Testis (tissue), 3 donors: ENCODE data around the gene FLAD1. TPM values are rescaled to one million over a fixed set of nuclear protein-coding genes. Genes with fewer than 3 reads are reported as not detected.

ENCODE experiments used
- DNase-seq: peaks from one replicate; pipeline ENCODE4 v3.0.0-alpha.2; 2019
- H3K27ac ChIP-seq, 2 donors: fragments of 200-600 bp; sonication (generic); one replicate each; pipeline ENCODE4 v1.5.1; 2019
- H3K27me3 ChIP-seq: fragments of 200-600 bp; sonication (generic); one replicate; pipeline ENCODE4 v1.5.1; 2019
- H3K36me3 ChIP-seq: fragments of 200-600 bp; sonication (generic); one replicate; pipeline ENCODE4 v1.5.1; 2017; ENCODE audit warnings: low read depth; ENCODE audit errors: missing control alignments
- H3K4me1 ChIP-seq: fragments of 200-600 bp; sonication (generic); one replicate; pipeline ENCODE4 v1.5.1; 2019
- H3K4me3 ChIP-seq, 2 donors: fragments of 200-600 bp; sonication (generic); one replicate each; pipeline ENCODE4 v1.5.1; 2017 to 2019
- H3K9me3 ChIP-seq: fragments of 200-600 bp; sonication (generic); one replicate; pipeline ENCODE4 v1.5.1; 2017
- CTCF ChIP-seq, 3 experiments: fragments of 450-650 bp in 2 of 3; fragments of 200-600 bp in 1 of 3; sonication (generic) in 1 of 3; IDR thresholded peaks; one replicate each; pipeline ENCODE4 v1.5.1; 2016 to 2019; ENCODE audit warnings: antibody characterized with exemption in 3 of 3, mild to moderate bottlenecking in 2 of 3, moderate library complexity in 1 of 3
- POLR2A ChIP-seq: fragments of 450-650 bp; IDR thresholded peaks from one replicate; pipeline ENCODE4 v1.6.1; 2017; ENCODE audit warnings: antibody characterized with exemption, mild to moderate bottlenecking, moderate library complexity
- WGBS, 2 donors: methylation state at CpG; one replicate each; pipeline ENCODE4 v1.1.5; 2018; 5-methylcytosine and 5-hydroxymethylcytosine counted together
- intact Hi-C: fragments of 100-400 bp; cut with DNase I; formaldehyde crosslinking; loops from one replicate; pipeline ENCODE4 v1.15.1; 2023; ENCODE audit warnings: low total_unique reads
- polyA plus RNA-seq: library from polyadenylated mRNA; stranded (reverse); fragments of 350-450 nt; fragmentation: Illumina TruSeq; extraction: RNeasy Lipid Tissue Mini Kit (QIAGEN cat#74804); gene quantifications from one replicate; pipeline ENCODE4 v1.2.3, GENCODE V29; 2014; ENCODE audit warnings: low read depth, low replicate concordance; ENCODE audit not compliant: insufficient read depth
- total RNA-seq, 2 donors: library from RNA; depleted of rRNA; stranded (reverse); fragments of >200 nt; gene quantifications; one replicate each; pipeline ENCODE4 v1.2.3, GENCODE V29; 2016

Gene FLAD1
- total and polyA plus RNA-seq, 3 donors from 2014 or later, result 26.5 to 46.5 (median 35.0) TPM

GRCh38 chr1:154951901-154952657 is 31.1 kb upstream of the FLAD1 start:
- Histone ChIP-seq H3K9me3 (no peaks in the 10 kb centered on the region), H3K36me3 (no peaks in the 10 kb centered on the region), H3K27ac (no peak overlapping the region), H3K27me3 (no peaks in the 10 kb centered on the region), H3K4me1 (peaks cover 45% of the 10 kb centered on the region), H3K4me3 (no peak overlapping the region)
- no peak for DNase-seq
- WGBS, 2 donors, result 55 to 76% methylated on average over 11 to 15 of the region's 15 CpGs
- TF ChIP-seq CTCF (IDR thresholded peaks at IDR 0.05) (no peak), POLR2A (no peak)
- intact Hi-C loops, result loop anchor here (5.0 kb wide), 1 partner anchor 110 kb away; the partner anchor contains the start of gene EFNA4

GRCh38 chr1:154952664-154953063 is 30.5 kb upstream of the FLAD1 start:
- no peaks in the 10 kb centered on the region for H3K9me3 ChIP-seq
- peaks cover 46% of the 10 kb centered on the region for H3K4me1 ChIP-seq
- H3K27ac ChIP-seq, result no peak overlapping the region
- TF ChIP-seq POLR2A (no peak), CTCF (IDR thresholded peaks at IDR 0.05) (no peak)
- 43 to 70% methylated on average over 6 of the region's 6 CpGs for WGBS, 2 donors
- DNase-seq, result no peak
- no peaks in the 10 kb centered on the region for H3K36me3 ChIP-seq
- no peak overlapping the region for H3K4me3 ChIP-seq
- intact Hi-C loops, result loop anchor here (5.0 kb wide), 1 partner anchor 110 kb away; the partner anchor contains the start of gene EFNA4
- no peaks in the 10 kb centered on the region for H3K27me3 ChIP-seq

DNA sequence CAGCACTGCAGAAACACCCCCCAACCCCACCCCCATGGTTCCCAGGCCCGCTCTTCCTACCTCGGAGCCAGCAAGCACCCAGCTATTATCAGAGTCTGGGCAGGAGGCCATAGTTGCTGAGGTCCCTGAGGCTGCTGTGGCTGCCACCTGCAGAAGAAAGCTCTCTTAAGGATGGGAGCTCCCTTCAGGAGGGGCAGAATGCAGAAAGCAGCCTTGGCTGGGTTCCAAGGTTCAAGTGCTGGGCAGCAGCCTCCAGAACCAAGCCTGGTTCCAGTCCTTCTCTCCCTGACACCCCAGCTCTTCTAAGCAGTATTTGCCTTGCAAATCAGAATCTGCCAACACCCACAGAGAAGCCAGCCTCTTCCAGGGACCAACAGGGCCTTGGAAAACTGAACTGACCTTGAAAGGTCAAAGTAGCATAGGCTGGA is 29.5 kb upstream of the FLAD1 start:
- 64 to 73% methylated on average over 2 of the region's 2 CpGs for WGBS, 2 donors
- Histone ChIP-seq H3K4me1 (peaks cover 46% of the 10 kb centered on the region), H3K27ac (no peak overlapping the region), H3K36me3 (no peaks in the 10 kb centered on the region), H3K27me3 (no peaks in the 10 kb centered on the region), H3K4me3 (no peak overlapping the region), H3K9me3 (no peaks in the 10 kb centered on the region)
- no peak for TF ChIP-seq CTCF (IDR thresholded peaks at IDR 0.05)
- TF ChIP-seq POLR2A, result no peak
- DNase-seq, result no peak
- intact Hi-C loops, result loop anchor here (5.0 kb wide), 1 partner anchor 109 kb away; the partner anchor contains the start of gene EFNA4

- Histone ChIP-seq H3K4me3 (no peak overlapping the region), H3K36me3 (no peaks in the 10 kb centered on the region), H3K27ac (no peak overlapping the region), H3K9me3 (no peaks in the 10 kb centered on the region), H3K27me3 (no peaks in the 10 kb centered on the region), H3K4me1 (peaks cover 46% of the 10 kb centered on the region)
- no peak for TF ChIP-seq POLR2A
- no peak for TF ChIP-seq CTCF (IDR thresholded peaks at IDR 0.05)
- WGBS, 2 donors, result 58 to 76% methylated on average over 3 of the region's 3 CpGs
- intact Hi-C loops, result loop anchor here (5.0 kb wide), 1 partner anchor 108 kb away; the partner anchor contains the start of gene EFNA4
- no peak for DNase-seq
Measured at GRCh38 chr1:154954541-154954940, 28.6 kb upstream of the FLAD1 start.
